DND-41 (cell line): ENCODE results near the gene MAN2A2.

Source experiments
- EZH2 ChIP-seq: IDR thresholded peaks from 3 replicates; pipeline ENCODE4 v1.6.1; 2012; ENCODE audit warnings: borderline replicate concordance, low read depth, mild to moderate bottlenecking, moderate library complexity, low read length, inconsistent platforms; ENCODE audit not compliant: severe bottlenecking
- TF ChIP-seq, protein P1 (sequence below): IDR thresholded peaks from 2 replicates; pipeline ENCODE4 v1.5.1; 2012; ENCODE audit warnings: borderline replicate concordance, low read length, moderate library complexity, mild to moderate bottlenecking; ENCODE audit not compliant: poor library complexity, severe bottlenecking; ENCODE audit errors: extremely low read depth

DNA sequence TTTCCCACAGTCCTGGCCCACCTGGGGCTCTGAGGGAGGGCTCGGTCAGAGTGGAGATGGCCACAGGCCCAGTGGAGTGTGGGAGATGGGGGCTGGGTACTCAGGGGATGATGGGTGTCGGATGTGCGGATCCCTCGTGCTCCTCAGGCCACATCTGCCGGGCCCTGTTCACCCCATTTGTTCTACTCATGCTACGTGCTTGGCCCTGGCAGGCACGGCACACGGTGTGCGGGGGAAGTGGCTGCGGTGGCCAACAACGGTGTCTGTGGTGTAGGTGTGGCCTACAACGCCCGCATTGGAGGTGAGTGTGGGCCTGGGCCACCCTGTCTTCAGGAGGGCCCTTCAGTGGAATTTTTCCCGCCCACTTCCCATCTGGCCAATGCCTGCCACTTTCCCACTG is 25.8 kb upstream of the MAN2A2 start:
- TF ChIP-seq, protein P1, sequence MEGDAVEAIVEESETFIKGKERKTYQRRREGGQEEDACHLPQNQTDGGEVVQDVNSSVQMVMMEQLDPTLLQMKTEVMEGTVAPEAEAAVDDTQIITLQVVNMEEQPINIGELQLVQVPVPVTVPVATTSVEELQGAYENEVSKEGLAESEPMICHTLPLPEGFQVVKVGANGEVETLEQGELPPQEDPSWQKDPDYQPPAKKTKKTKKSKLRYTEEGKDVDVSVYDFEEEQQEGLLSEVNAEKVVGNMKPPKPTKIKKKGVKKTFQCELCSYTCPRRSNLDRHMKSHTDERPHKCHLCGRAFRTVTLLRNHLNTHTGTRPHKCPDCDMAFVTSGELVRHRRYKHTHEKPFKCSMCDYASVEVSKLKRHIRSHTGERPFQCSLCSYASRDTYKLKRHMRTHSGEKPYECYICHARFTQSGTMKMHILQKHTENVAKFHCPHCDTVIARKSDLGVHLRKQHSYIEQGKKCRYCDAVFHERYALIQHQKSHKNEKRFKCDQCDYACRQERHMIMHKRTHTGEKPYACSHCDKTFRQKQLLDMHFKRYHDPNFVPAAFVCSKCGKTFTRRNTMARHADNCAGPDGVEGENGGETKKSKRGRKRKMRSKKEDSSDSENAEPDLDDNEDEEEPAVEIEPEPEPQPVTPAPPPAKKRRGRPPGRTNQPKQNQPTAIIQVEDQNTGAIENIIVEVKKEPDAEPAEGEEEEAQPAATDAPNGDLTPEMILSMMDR, result no peak
- no peak for TF ChIP-seq EZH2
